Measurements from ENCODE around the gene PHACTR1. TPM values are rescaled to one million over a fixed set of nuclear protein-coding genes. Genes with fewer than 3 reads are reported as not detected.

The PHACTR1 gene
- total RNA-seq, 1 donor from 2014 or later = 50.7 TPM

DNA sequence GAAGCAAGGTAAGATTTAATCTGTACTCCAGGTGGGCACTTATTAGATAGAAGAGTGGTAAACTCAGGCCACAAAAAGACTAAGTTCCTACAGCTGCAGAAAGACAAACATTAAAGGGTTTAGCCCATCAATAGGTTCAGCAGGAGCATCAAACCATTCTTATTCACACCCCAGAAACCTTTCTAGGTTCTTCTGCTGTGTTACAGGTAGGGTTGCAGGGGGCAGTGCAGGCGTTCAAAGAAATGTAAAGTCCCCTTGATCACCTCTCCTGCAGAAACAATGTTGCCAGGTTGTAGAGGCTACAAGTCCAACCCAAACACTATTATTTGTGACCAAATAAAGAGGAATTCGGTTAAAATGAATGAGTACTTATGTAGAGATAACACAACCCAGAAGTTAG, 31.8 kb downstream of the PHACTR1 start:
- Mint-ChIP-seq H3K4me3 (ENCODE audit: unreplicated experiment) (peak overlapping the region; percentile 88), H3K9me3 (ENCODE audit: unreplicated experiment) (peaks cover 11% of the 10 kb centered on the region), H3K27me3 (ENCODE audit: unreplicated experiment) (peaks cover 10% of the 10 kb centered on the region), H3K27ac (ENCODE audit: unreplicated experiment) (no peak overlapping the region), H3K4me1 (ENCODE audit: low read depth, unreplicated experiment) (peaks cover 27% of the 10 kb centered on the region), H3K36me3 (ENCODE audit: unreplicated experiment) (peaks cover 17% of the 10 kb centered on the region)
- no peak for DNase-seq
- TF ChIP-seq, protein P1, sequence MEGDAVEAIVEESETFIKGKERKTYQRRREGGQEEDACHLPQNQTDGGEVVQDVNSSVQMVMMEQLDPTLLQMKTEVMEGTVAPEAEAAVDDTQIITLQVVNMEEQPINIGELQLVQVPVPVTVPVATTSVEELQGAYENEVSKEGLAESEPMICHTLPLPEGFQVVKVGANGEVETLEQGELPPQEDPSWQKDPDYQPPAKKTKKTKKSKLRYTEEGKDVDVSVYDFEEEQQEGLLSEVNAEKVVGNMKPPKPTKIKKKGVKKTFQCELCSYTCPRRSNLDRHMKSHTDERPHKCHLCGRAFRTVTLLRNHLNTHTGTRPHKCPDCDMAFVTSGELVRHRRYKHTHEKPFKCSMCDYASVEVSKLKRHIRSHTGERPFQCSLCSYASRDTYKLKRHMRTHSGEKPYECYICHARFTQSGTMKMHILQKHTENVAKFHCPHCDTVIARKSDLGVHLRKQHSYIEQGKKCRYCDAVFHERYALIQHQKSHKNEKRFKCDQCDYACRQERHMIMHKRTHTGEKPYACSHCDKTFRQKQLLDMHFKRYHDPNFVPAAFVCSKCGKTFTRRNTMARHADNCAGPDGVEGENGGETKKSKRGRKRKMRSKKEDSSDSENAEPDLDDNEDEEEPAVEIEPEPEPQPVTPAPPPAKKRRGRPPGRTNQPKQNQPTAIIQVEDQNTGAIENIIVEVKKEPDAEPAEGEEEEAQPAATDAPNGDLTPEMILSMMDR (IDR thresholded peaks at IDR 0.05; ENCODE audit: partially characterized antibody, unreplicated experiment) = no peak

DNA sequence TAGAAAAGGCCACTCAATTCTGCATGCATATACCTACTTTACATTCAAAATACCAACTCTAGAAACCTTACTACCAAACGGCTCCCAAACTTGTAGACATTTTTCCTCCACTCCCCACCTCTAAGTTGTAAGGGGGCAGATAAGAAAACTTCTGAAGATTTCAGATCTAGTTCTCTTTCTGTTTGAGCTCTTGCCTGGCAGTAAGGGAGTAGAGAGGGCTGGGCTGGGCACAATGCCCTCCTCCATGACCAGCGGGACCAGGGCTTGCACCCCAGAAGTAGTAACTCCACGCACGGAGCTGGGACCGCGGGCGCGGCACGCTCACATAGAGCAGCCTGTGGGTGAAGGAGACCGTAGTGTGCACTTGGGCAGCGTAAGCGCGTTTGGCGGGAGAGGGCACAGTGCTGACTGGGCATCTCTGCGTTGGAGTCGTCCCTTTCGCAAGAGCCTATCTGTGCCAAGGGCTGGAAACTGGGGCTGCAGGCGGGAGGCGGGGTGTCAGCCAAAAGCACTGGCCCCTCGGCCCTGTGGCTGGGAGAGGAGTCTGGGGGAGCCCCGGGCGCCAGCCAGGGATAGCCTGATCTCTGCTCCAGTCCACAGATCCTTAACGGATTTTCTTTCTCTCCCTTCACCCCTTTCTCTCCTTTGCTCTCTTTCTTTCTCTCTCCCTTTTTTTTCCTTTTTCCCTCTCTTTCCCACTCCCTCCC, 32.4 kb downstream of the PHACTR1 start:
- peaks cover 27% of the 10 kb centered on the region for H3K4me1 Mint-ChIP-seq (ENCODE audit: low read depth, unreplicated experiment)
- peak; percentile 53 for DNase-seq
- H3K36me3 Mint-ChIP-seq (ENCODE audit: unreplicated experiment) = peaks cover 17% of the 10 kb centered on the region
- no peak overlapping the region for H3K27ac Mint-ChIP-seq (ENCODE audit: unreplicated experiment)
- peaks cover 11% of the 10 kb centered on the region for H3K9me3 Mint-ChIP-seq (ENCODE audit: unreplicated experiment)
- H3K4me3 Mint-ChIP-seq (ENCODE audit: unreplicated experiment) = peak overlapping the region; percentile 88
- H3K27me3 Mint-ChIP-seq (ENCODE audit: unreplicated experiment) = peaks cover 10% of the 10 kb centered on the region
- TF ChIP-seq, protein P1 (IDR thresholded peaks at IDR 0.05; ENCODE audit: partially characterized antibody, unreplicated experiment) = no peak

DNA sequence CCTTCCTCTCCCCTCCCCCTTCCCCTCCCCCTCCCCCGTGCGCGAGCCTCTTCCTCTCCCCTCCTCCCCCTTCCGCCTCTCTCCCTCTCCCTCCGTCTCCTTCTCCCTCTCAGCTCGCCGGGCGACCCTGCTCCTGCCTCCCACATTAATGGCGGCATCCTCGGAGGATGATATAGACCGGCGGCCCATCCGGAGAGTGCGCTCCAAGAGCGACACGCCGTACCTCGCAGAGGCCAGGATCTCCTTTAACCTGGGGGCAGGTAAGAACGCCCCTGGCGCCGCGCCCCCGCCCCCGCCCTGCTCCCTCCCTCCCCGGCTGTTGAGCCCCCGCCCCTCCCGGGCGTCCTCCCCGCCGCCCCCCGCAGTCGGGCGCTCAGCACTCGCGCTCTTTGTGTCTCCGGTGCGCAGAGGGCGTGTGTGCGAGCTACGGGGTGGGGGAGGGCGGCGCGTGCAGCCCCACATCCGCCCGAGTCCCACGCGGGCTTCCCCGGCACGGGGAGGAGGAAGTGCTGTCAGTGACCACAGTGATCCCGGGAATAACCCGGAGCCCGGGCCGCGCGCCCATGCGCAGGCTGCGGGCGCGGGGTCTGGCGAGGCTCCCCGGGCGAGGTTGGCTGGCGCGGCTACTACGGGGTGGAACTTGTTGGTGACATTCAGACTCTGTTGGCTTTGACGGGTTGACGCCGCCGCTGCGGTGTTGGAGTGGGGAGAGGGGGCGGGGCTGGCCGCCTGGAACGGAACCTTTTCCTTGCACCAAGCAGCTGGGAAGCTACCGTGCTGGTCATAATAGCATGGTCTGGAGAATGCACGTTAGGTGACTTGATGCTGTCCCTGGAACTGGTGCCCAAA, 33.2 kb downstream of the PHACTR1 start:
- Mint-ChIP-seq H3K4me1 (ENCODE audit: low read depth, unreplicated experiment) (peaks cover 27% of the 10 kb centered on the region), H3K27ac (ENCODE audit: unreplicated experiment) (peak overlapping the region; percentile 94), H3K9me3 (ENCODE audit: unreplicated experiment) (peaks cover 11% of the 10 kb centered on the region), H3K27me3 (ENCODE audit: unreplicated experiment) (peaks cover 10% of the 10 kb centered on the region), H3K36me3 (ENCODE audit: unreplicated experiment) (peaks cover 16% of the 10 kb centered on the region), H3K4me3 (ENCODE audit: unreplicated experiment) (peak overlapping the region; percentile 88)
- DNase-seq = peak; percentile 83
- TF ChIP-seq, protein P1 (IDR thresholded peaks at IDR 0.05; ENCODE audit: partially characterized antibody, unreplicated experiment) = no peak

DNA sequence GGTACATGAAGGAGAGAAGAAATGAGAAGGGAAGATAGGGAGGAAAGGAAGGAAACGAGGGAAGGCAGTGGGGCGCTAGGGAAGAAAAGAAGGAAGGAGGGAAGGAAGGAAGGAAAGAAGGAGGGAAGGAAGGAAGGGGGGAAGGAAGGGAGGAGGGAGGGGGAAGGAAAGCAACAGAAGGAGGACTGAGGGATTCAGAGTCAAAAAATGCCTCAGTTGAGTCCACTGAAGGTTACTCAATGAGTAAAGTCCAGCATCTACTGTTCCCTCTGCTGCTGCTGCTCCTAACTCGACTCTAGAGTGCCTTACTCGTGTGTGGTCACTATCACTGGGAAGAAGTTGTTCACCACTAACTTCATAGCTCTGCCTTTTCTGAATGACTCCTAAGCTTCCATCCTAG, 33.8 kb downstream of the PHACTR1 start:
- H3K36me3 Mint-ChIP-seq (ENCODE audit: unreplicated experiment) = peaks cover 10% of the 10 kb centered on the region
- H3K27ac Mint-ChIP-seq (ENCODE audit: unreplicated experiment) = peak overlapping the region; percentile 94
- peak overlapping the region; percentile 88 for H3K4me3 Mint-ChIP-seq (ENCODE audit: unreplicated experiment)
- peaks cover 10% of the 10 kb centered on the region for H3K27me3 Mint-ChIP-seq (ENCODE audit: unreplicated experiment)
- H3K4me1 Mint-ChIP-seq (ENCODE audit: low read depth, unreplicated experiment) = peaks cover 27% of the 10 kb centered on the region
- DNase-seq = no peak
- TF ChIP-seq, protein P1 (IDR thresholded peaks at IDR 0.05; ENCODE audit: partially characterized antibody, unreplicated experiment) = no peak
- H3K9me3 Mint-ChIP-seq (ENCODE audit: unreplicated experiment) = peaks cover 9% of the 10 kb centered on the region

All from glutamatergic neuron (in vitro differentiated cells).